Stimulated activated CD4-positive, alpha-beta T cell treated with anti-CD3 and anti-CD28 coated beads, Interleukin-15, amount 100 ng/mL, for 48 hours (primary cell): ENCODE results near the gene PRKCE.

Source experiments
- DNase-seq, 2 donors: peaks; one replicate each; pipeline ENCODE4 v3.0.0-alpha.2; 2020; ENCODE audit warnings: low read depth in 2 of 2

The PRKCE gene

GRCh38 chr2:46167924-46168323, 516.4 kb downstream of the PRKCE start:
- DNase-seq: no peak

GRCh38 chr2:46169467-46169866, 518.0 kb downstream of the PRKCE start:
- DNase-seq: no peak

GRCh38 chr2:46170026-46170425, 518.6 kb downstream of the PRKCE start:
- DNase-seq: no peak

GRCh38 chr2:46170611-46171350, 519.3 kb downstream of the PRKCE start:
- DNase-seq: no peak

- no peak for DNase-seq
These were observed 520.0 kb downstream of the PRKCE start for GRCh38 chr2:46171411-46171953.

- DNase-seq: no peak
These were observed 520.6 kb downstream of the PRKCE start for GRCh38 chr2:46171996-46172546.

- no peak for DNase-seq
These were observed 521.6 kb downstream of the PRKCE start for GRCh38 chr2:46173030-46173429.

GRCh38 chr2:46173636-46174250, 522.3 kb downstream of the PRKCE start:
- DNase-seq: no peak

- no peak for DNase-seq
These were observed 523.1 kb downstream of the PRKCE start for GRCh38 chr2:46174345-46175170.

- DNase-seq: no peak
These were observed 523.9 kb downstream of the PRKCE start for GRCh38 chr2:46175419-46175818.

GRCh38 chr2:46177461-46178089, 526.1 kb downstream of the PRKCE start:
- DNase-seq: no peak

GRCh38 chr2:46179037-46179621, 527.7 kb downstream of the PRKCE start:
- DNase-seq: peak; percentile 22 to 41

GRCh38 chr2:46180189-46180588, 528.7 kb downstream of the PRKCE start:
- DNase-seq: no peak

GRCh38 chr2:46181306-46181705, 529.8 kb downstream of the PRKCE start:
- DNase-seq: no peak

GRCh38 chr2:46181789-46182530, 530.5 kb downstream of the PRKCE start:
- no peak for DNase-seq

- DNase-seq: no peak
These were observed 532.0 kb downstream of the PRKCE start for GRCh38 chr2:46183426-46183825.

GRCh38 chr2:46184794-46185583, 533.5 kb downstream of the PRKCE start:
- DNase-seq: no peak

GRCh38 chr2:46187112-46187618, 535.7 kb downstream of the PRKCE start:
- peak in 1 of 2 donors; percentile 15 for DNase-seq

- no peak for DNase-seq
These were observed 536.7 kb downstream of the PRKCE start for GRCh38 chr2:46188041-46188716.
